Activated naive CD8-positive, alpha-beta T cell treated with anti-CD3 and anti-CD28 coated beads, Interleukin-2, amount 50 U/mL, for 24 hours (primary cell): ENCODE data around the gene DOCK11.
"Not testable (repeated sequence)": the region's sequence is repeated elsewhere in the genome, so short reads cannot be mapped to it uniquely, and the experiment has no call there.

Experiments used
- ATAC-seq: fragments of 150-1000 bp; cut with Tn5 transposase; one replicate; pipeline ENCODE4 v1.10.0; 2021
- DNase-seq: peaks from one replicate; pipeline ENCODE4 v3.0.0; 2021
- H3K27ac Mint-ChIP-seq: one replicate; pipeline ENCODE4 v1.8.0; 2021; ENCODE audit warnings: mild to moderate bottlenecking, mixed read lengths
- H3K27me3 Mint-ChIP-seq: one replicate; pipeline ENCODE4 v1.8.0; 2021; ENCODE audit warnings: mixed read lengths
- H3K36me3 Mint-ChIP-seq: one replicate; pipeline ENCODE4 v1.8.0; 2021; ENCODE audit warnings: low read depth, mixed read lengths
- H3K4me1 Mint-ChIP-seq: one replicate; pipeline ENCODE4 v1.8.0; 2021; ENCODE audit warnings: mixed read lengths
- H3K4me3 Mint-ChIP-seq: one replicate; pipeline ENCODE4 v1.8.0; 2021; ENCODE audit warnings: mild to moderate bottlenecking, moderate library complexity, mixed read lengths
- H3K9me3 Mint-ChIP-seq: one replicate; pipeline ENCODE4 v1.8.0; 2021; ENCODE audit warnings: mixed read lengths

Gene DOCK11

GRCh38 chrX:118679290-118679689 is 183.7 kb downstream of the DOCK11 start:
- Mint-ChIP-seq H3K27me3 (no peaks in the 10 kb centered on the region), H3K4me3 (no peak overlapping the region), H3K36me3 (peaks cover 10% of the 10 kb centered on the region), H3K9me3 (no peaks in the 10 kb centered on the region), H3K4me1 (no peaks in the 10 kb centered on the region), H3K27ac (no peak overlapping the region)
- no peak for ATAC-seq
- no peak for DNase-seq

GRCh38 chrX:118682258-118683014 is 186.8 kb downstream of the DOCK11 start:
- ATAC-seq (no peak), DNase-seq (no peak)
- Mint-ChIP-seq H3K27ac (no peak overlapping the region), H3K4me1 (no peaks in the 10 kb centered on the region), H3K36me3 (peaks cover 14% of the 10 kb centered on the region), H3K4me3 (no peak overlapping the region), H3K9me3 (no peaks in the 10 kb centered on the region), H3K27me3 (no peaks in the 10 kb centered on the region)

- DNase-seq = no peak
- no peak for ATAC-seq
- no peak overlapping the region for H3K4me3 Mint-ChIP-seq
- no peak overlapping the region for H3K27ac Mint-ChIP-seq
- H3K36me3 Mint-ChIP-seq = peaks cover 10% of the 10 kb centered on the region
- no peaks in the 10 kb centered on the region for H3K4me1 Mint-ChIP-seq
- no peaks in the 10 kb centered on the region for H3K27me3 Mint-ChIP-seq
- H3K9me3 Mint-ChIP-seq = no peaks in the 10 kb centered on the region
These were observed 189.8 kb downstream of the DOCK11 start for GRCh38 chrX:118685393-118685792.

- no peak for ATAC-seq
- H3K4me1 Mint-ChIP-seq = no peaks in the 10 kb centered on the region
- no peak for DNase-seq
- no peaks in the 10 kb centered on the region for H3K27me3 Mint-ChIP-seq
- H3K27ac Mint-ChIP-seq = no peak overlapping the region
- no peaks in the 10 kb centered on the region for H3K9me3 Mint-ChIP-seq
- H3K36me3 Mint-ChIP-seq = peaks cover 6% of the 10 kb centered on the region
- no peak overlapping the region for H3K4me3 Mint-ChIP-seq
These were observed 193.3 kb downstream of the DOCK11 start for GRCh38 chrX:118688935-118689334.

- DNase-seq = no peak
- H3K36me3 Mint-ChIP-seq = no peaks in the 10 kb centered on the region
- no peaks in the 10 kb centered on the region for H3K9me3 Mint-ChIP-seq
- ATAC-seq = no peak
- H3K4me1 Mint-ChIP-seq = peaks cover 4% of the 10 kb centered on the region
- no peak overlapping the region for H3K27ac Mint-ChIP-seq
- H3K27me3 Mint-ChIP-seq = no peaks in the 10 kb centered on the region
- H3K4me3 Mint-ChIP-seq = no peak overlapping the region
These were observed 198.2 kb downstream of the DOCK11 start for GRCh38 chrX:118693843-118694242.

- peaks cover 8% of the 10 kb centered on the region for H3K4me1 Mint-ChIP-seq
- H3K4me3 Mint-ChIP-seq = no peak overlapping the region
- H3K27ac Mint-ChIP-seq = no peak overlapping the region
- DNase-seq (no peak), ATAC-seq (no peak)
- H3K27me3 Mint-ChIP-seq = no peaks in the 10 kb centered on the region
- no peaks in the 10 kb centered on the region for H3K9me3 Mint-ChIP-seq
- H3K36me3 Mint-ChIP-seq = no peaks in the 10 kb centered on the region
These were observed 199.0 kb downstream of the DOCK11 start for GRCh38 chrX:118694638-118695037.

GRCh38 chrX:118698516-118699170 is 203.0 kb downstream of the DOCK11 start:
- peak overlapping the region; percentile 65 for H3K27ac Mint-ChIP-seq
- DNase-seq (no peak), ATAC-seq (no peak)
- H3K4me1 Mint-ChIP-seq = peaks cover 8% of the 10 kb centered on the region
- H3K36me3 Mint-ChIP-seq = no peaks in the 10 kb centered on the region
- no peaks in the 10 kb centered on the region for H3K9me3 Mint-ChIP-seq
- no peaks in the 10 kb centered on the region for H3K27me3 Mint-ChIP-seq
- no peak overlapping the region for H3K4me3 Mint-ChIP-seq

GRCh38 chrX:118702741-118703140 is 207.1 kb downstream of the DOCK11 start:
- Mint-ChIP-seq H3K36me3 (no peaks in the 10 kb centered on the region), H3K4me1 (peaks cover 8% of the 10 kb centered on the region), H3K9me3 (no peaks in the 10 kb centered on the region), H3K27ac (no peak overlapping the region), H3K4me3 (no peak overlapping the region), H3K27me3 (no peaks in the 10 kb centered on the region)
- DNase-seq (no peak), ATAC-seq (no peak)

GRCh38 chrX:118706681-118707080 is 211.1 kb downstream of the DOCK11 start:
- DNase-seq (no peak), ATAC-seq (no peak)
- no peaks in the 10 kb centered on the region for H3K9me3 Mint-ChIP-seq
- H3K36me3 Mint-ChIP-seq = no peaks in the 10 kb centered on the region
- H3K4me1 Mint-ChIP-seq = no peaks in the 10 kb centered on the region
- no peak overlapping the region for H3K27ac Mint-ChIP-seq
- no peak overlapping the region for H3K4me3 Mint-ChIP-seq
- H3K27me3 Mint-ChIP-seq = no peaks in the 10 kb centered on the region

- no peaks in the 10 kb centered on the region for H3K4me1 Mint-ChIP-seq
- H3K27ac Mint-ChIP-seq = no peak overlapping the region
- H3K9me3 Mint-ChIP-seq = no peaks in the 10 kb centered on the region
- no peak overlapping the region for H3K4me3 Mint-ChIP-seq
- DNase-seq (no peak), ATAC-seq (no peak)
- H3K36me3 Mint-ChIP-seq = no peaks in the 10 kb centered on the region
- H3K27me3 Mint-ChIP-seq = no peaks in the 10 kb centered on the region
These were observed 218.9 kb downstream of the DOCK11 start for GRCh38 chrX:118714521-118714920.

GRCh38 chrX:118715917-118716316 is 220.3 kb downstream of the DOCK11 start:
- ATAC-seq, H3K4me3 Mint-ChIP-seq, H3K27ac Mint-ChIP-seq, H3K4me1 Mint-ChIP-seq, H3K9me3 Mint-ChIP-seq, H3K36me3 Mint-ChIP-seq, H3K27me3 Mint-ChIP-seq, DNase-seq: not testable (repeated sequence)

- H3K27me3 Mint-ChIP-seq, ATAC-seq, H3K4me3 Mint-ChIP-seq, H3K36me3 Mint-ChIP-seq, H3K27ac Mint-ChIP-seq, H3K9me3 Mint-ChIP-seq, H3K4me1 Mint-ChIP-seq, DNase-seq: not testable (repeated sequence)
These were observed 221.2 kb downstream of the DOCK11 start for GRCh38 chrX:118716833-118717232.

GRCh38 chrX:118717678-118718391 is 222.2 kb downstream of the DOCK11 start:
- ATAC-seq (no peak), DNase-seq (no peak)
- Mint-ChIP-seq H3K36me3 (no peaks in the 10 kb centered on the region), H3K9me3 (no peaks in the 10 kb centered on the region), H3K27ac (no peak overlapping the region), H3K27me3 (no peaks in the 10 kb centered on the region), H3K4me1 (no peaks in the 10 kb centered on the region), H3K4me3 (no peak overlapping the region)

- Mint-ChIP-seq H3K27ac (peak overlapping the region; percentile 39), H3K27me3 (peaks cover 2% of the 10 kb centered on the region), H3K4me3 (no peak overlapping the region), H3K36me3 (no peaks in the 10 kb centered on the region), H3K4me1 (no peaks in the 10 kb centered on the region), H3K9me3 (no peaks in the 10 kb centered on the region)
- no peak for DNase-seq
- no peak for ATAC-seq
These were observed 223.1 kb downstream of the DOCK11 start for GRCh38 chrX:118718737-118719136.
